Thyroid gland (tissue), 4 donors: ENCODE data around the gene SYP. TPM values are rescaled to one million over a fixed set of nuclear protein-coding genes. Genes with fewer than 3 reads are reported as not detected.

Experiments used
- DNase-seq, 2 donors: peaks; one replicate each; pipeline ENCODE4 v3.0.0-alpha.2; 2019
- H3K27ac ChIP-seq, 3 donors: fragments of 200-600 bp; sonication (generic); 1 replicate in 2 of 3; 2 replicates in 1 of 3; pipeline ENCODE4 v1.5.1; 2016 to 2019; ENCODE audit warnings: mild to moderate bottlenecking in 1 of 3, moderate library complexity in 1 of 3
- H3K27me3 ChIP-seq: fragments of 200-600 bp; sonication (generic); one replicate; pipeline ENCODE4 v1.5.1; 2019
- H3K36me3 ChIP-seq, 2 donors: fragments of 200-600 bp; sonication (generic); one replicate each; pipeline ENCODE4 v1.5.1; 2016 to 2019
- H3K4me1 ChIP-seq, 2 donors: fragments of 200-600 bp; sonication (generic); one replicate each; pipeline ENCODE4 v1.5.1; 2017 to 2019
- H3K4me3 ChIP-seq, 3 donors: fragments of 200-600 bp; sonication (generic); replicated peaks in 1 of 3; 1 replicate in 2 of 3; 2 replicates in 1 of 3; pipeline ENCODE4 v1.5.1; 2016; ENCODE audit warnings: mild to moderate bottlenecking in 1 of 3
- H3K9me3 ChIP-seq: fragments of 200-600 bp; sonication (generic); one replicate; pipeline ENCODE4 v1.5.1; 2017
- CTCF ChIP-seq, 6 experiments: fragments of 200-600 bp in 3 of 6; fragments of 450-650 bp in 3 of 6; sonication (generic) in 3 of 6; IDR thresholded peaks; one replicate each; pipeline ENCODE4 v1.5.1; 2016 to 2019; ENCODE audit warnings: antibody characterized with exemption in 6 of 6, mild to moderate bottlenecking in 2 of 6, inconsistent platforms in 1 of 6, moderate library complexity in 1 of 6
- POLR2A ChIP-seq, 2 donors: fragments of 450-650 bp; IDR thresholded peaks; one replicate each; pipeline ENCODE4 v1.6.1; 2017; ENCODE audit warnings: antibody characterized with exemption in 2 of 2, mild to moderate bottlenecking in 2 of 2, moderate library complexity in 1 of 2
- WGBS, 2 donors: methylation state at CpG; one replicate each; pipeline ENCODE4 v1.1.5; 2017; 5-methylcytosine and 5-hydroxymethylcytosine counted together
- intact Hi-C: fragments of 100-400 bp; cut with DNase I; formaldehyde crosslinking; loops from one replicate; pipeline ENCODE4 v1.15.1; 2023
- total RNA-seq, 4 donors: library from RNA; depleted of rRNA; stranded (reverse); fragments of >200 nt; gene quantifications; one replicate each; pipeline ENCODE4 v1.2.3, GENCODE V29; 2016

The SYP gene
- total RNA-seq, 4 donors from 2014 or later = 1.9 to 4.8 (median 2.7) TPM

GRCh38 chrX:49206543-49206942 is 6.5 kb upstream of the SYP start:
- Histone ChIP-seq H3K4me1 (no peaks in the 10 kb centered on the region), H3K27me3 (no peaks in the 10 kb centered on the region), H3K4me3 (no peak overlapping the region), H3K27ac (no peak overlapping the region), H3K9me3 (no peaks in the 10 kb centered on the region), H3K36me3 (no peaks in the 10 kb centered on the region)
- no peak for DNase-seq
- WGBS, 2 donors = 83 to 90% methylated on average over 2 to 6 of the region's 8 CpGs
- TF ChIP-seq CTCF (IDR thresholded peaks at IDR 0.05) = no peak
- TF ChIP-seq POLR2A (IDR thresholded peaks at IDR 0.05) = no peak
- intact Hi-C loops = no loop called here

- Histone ChIP-seq H3K9me3 (no peaks in the 10 kb centered on the region), H3K27me3 (no peaks in the 10 kb centered on the region), H3K27ac (no peak overlapping the region), H3K4me1 (no peaks in the 10 kb centered on the region), H3K4me3 (no peak overlapping the region), H3K36me3 (no peaks in the 10 kb centered on the region)
- TF ChIP-seq POLR2A (IDR thresholded peaks at IDR 0.05) = no peak
- TF ChIP-seq CTCF (IDR thresholded peaks at IDR 0.05) = no peak
- intact Hi-C loops = no loop called here
- 77 to 85% methylated on average over 3 to 11 of the region's 13 CpGs for WGBS, 2 donors
- no peak for DNase-seq
These were observed 5.5 kb upstream of the SYP start for GRCh38 chrX:49205443-49205842.

- no peaks in the 10 kb centered on the region for H3K9me3 ChIP-seq
- no peak overlapping the region for H3K27ac ChIP-seq
- no peak for TF ChIP-seq CTCF (IDR thresholded peaks at IDR 0.05)
- TF ChIP-seq POLR2A (IDR thresholded peaks at IDR 0.05) = no peak
- WGBS, 2 donors = 48% methylated on average over 4 of the region's 4 CpGs
- H3K36me3 ChIP-seq = no peaks in the 10 kb centered on the region
- no peak overlapping the region for H3K4me3 ChIP-seq
- intact Hi-C loops = no loop called here
- peaks cover 1 to 2% of the 10 kb centered on the region in 2 donors for H3K4me1 ChIP-seq
- H3K27me3 ChIP-seq = no peaks in the 10 kb centered on the region
- no peak for DNase-seq
These were observed 4.7 kb upstream of the SYP start for GRCh38 chrX:49204709-49205108.

GRCh38 chrX:49204017-49204416 is 4.0 kb upstream of the SYP start:
- no peaks in the 10 kb centered on the region for H3K27me3 ChIP-seq
- intact Hi-C loops = no loop called here

GRCh38 chrX:49203536-49203935 is 3.5 kb upstream of the SYP start:
- no peak overlapping the region for H3K27ac ChIP-seq
- DNase-seq = no peak
- H3K4me1 ChIP-seq = peaks cover 3 to 5% of the 10 kb centered on the region in 2 donors
- no peak overlapping the region for H3K4me3 ChIP-seq
- no peaks in the 10 kb centered on the region for H3K9me3 ChIP-seq
- intact Hi-C loops = no loop called here
- H3K36me3 ChIP-seq = no peaks in the 10 kb centered on the region
- WGBS, 2 donors = 69 to 75% methylated on average over 3 of the region's 3 CpGs
- no peak for TF ChIP-seq POLR2A (IDR thresholded peaks at IDR 0.05)
- TF ChIP-seq CTCF (IDR thresholded peaks at IDR 0.05) = no peak
- H3K27me3 ChIP-seq = no peaks in the 10 kb centered on the region

More at GRCh38 chrX:49204017-49204416, 4.0 kb upstream of the SYP start:
- TF ChIP-seq POLR2A (IDR thresholded peaks at IDR 0.05) = no peak
- no peak for TF ChIP-seq CTCF (IDR thresholded peaks at IDR 0.05)
- Histone ChIP-seq H3K36me3 (no peaks in the 10 kb centered on the region), H3K4me3 (no peak overlapping the region), H3K27ac (no peak overlapping the region), H3K9me3 (no peaks in the 10 kb centered on the region), H3K4me1 (peaks cover 3 to 5% of the 10 kb centered on the region in 2 donors)
- 82 to 100% methylated on average over 1 to 6 of the region's 6 CpGs for WGBS, 2 donors
- no peak for DNase-seq
